ENCODE results near the gene HSD11B1. TPM values are rescaled to one million over a fixed set of nuclear protein-coding genes. Genes with fewer than 3 reads are reported as not detected.

The HSD11B1 gene
- total and polyA plus RNA-seq, 2 of the 4 experiments (the other 2 are of a cell fraction): 0.41 to 0.72 TPM

DNA sequence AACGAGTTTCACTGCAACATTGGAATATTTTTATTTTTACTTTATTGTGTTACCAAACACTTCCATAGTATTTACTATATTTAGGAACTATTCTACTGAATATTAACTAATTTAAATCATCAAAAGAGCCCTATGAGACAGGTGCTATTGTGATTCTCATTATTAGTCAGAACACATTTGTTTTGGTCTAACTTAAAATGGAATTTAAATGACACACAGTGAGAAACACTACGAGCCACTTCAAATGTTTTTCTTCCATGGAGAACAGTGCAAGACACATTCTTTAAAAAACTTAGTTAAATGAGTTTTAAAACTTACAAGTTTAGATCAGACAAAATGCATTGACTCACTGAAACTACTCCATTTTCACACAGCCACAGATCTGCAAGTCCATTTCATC is 44.6 kb downstream of the HSD11B1 start:
- Histone ChIP-seq H4K91ac (ENCODE audit: insufficient read depth, low read depth, low read length) (no peak overlapping the region), H2BK20ac (ENCODE audit: low read depth, low read length) (no peak overlapping the region), H2AK9ac (replicated peaks; ENCODE audit: low read depth, low read length, poor library complexity) (no peak overlapping the region), H3K14ac (replicated peaks; ENCODE audit: low read depth, low read length) (no peak overlapping the region), H3K9ac (ENCODE audit: low read depth, low read length) (no peak overlapping the region), H3K4ac (ENCODE audit: low read depth, low read length) (no peak overlapping the region), H2BK15ac (ENCODE audit: low read depth, low read length) (no peak overlapping the region), H3K79me1 (ENCODE audit: low read depth in 1 of 2, low read length in 2 of 2) (no peaks in the 10 kb centered on the region), H3K18ac (ENCODE audit: low read depth, low read length) (no peak overlapping the region), H4K8ac (ENCODE audit: low read depth in 2 of 2, low read length in 2 of 2) (no peak overlapping the region), H3K27ac (ENCODE audit: insufficient read depth, low read length) (no peak overlapping the region), H3K4me3 (ENCODE audit: insufficient read depth, low read depth, low read length) (no peak overlapping the region), H2BK120ac (ENCODE audit: low read depth, low read length) (no peak overlapping the region), H4K5ac (ENCODE audit: low read depth, low read length) (no peak overlapping the region), H4K20me1 (ENCODE audit: insufficient read depth, low read length) (no peaks in the 10 kb centered on the region), H2AFZ (replicated peaks; ENCODE audit: low read length, poor library complexity) (no peak overlapping the region), H3K27me3 (ENCODE audit: control insufficient read depth, insufficient read depth, low read length) (0 out of 2 replicates have a peak, but pooled peaks cover 1% of the 10 kb centered on the region), H3K36me3 (ENCODE audit: control insufficient read depth, insufficient read depth, low read length) (no peaks in the 10 kb centered on the region), H3K23ac (ENCODE audit: low read depth, low read length) (no peak overlapping the region), H3K4me2 (ENCODE audit: low read depth, low read length) (no peak overlapping the region), H2AK5ac (ENCODE audit: low read depth, low read length) (no peak overlapping the region), H3K9me1 (ENCODE audit: insufficient read depth, low read length) (0 out of 2 replicates have a peak, but pooled peaks cover 3% of the 10 kb centered on the region), H2BK5ac (ENCODE audit: low read depth, low read length, poor library complexity, severe bottlenecking) (no peak overlapping the region), H3K4me1 (ENCODE audit: control insufficient read depth, insufficient read depth, low read length) (no peaks in the 10 kb centered on the region), H3K56ac (ENCODE audit: extremely low read depth, insufficient read depth, low read length) (no peak overlapping the region), H3K9me3 (ENCODE audit: control insufficient read depth, insufficient read depth, low read length) (no peaks in the 10 kb centered on the region)
- intact Hi-C loops (cut with micrococcal nuclease) (loop anchor here (5.0 kb wide), 1 partner anchor 102 kb away; no protein-coding TSS in a partner anchor), in situ Hi-C loops (cut with MboI; ENCODE audit: low sequenced_read_pairs) (no loop called here), dilution Hi-C loops (cut with HindIII; ENCODE audit: low sequenced_read_pairs, unreplicated experiment) (no loop called here)
- DNase-seq (no peak), ATAC-seq (ENCODE audit: low read depth) (no peak)
- POLR2A ChIA-PET (ENCODE audit: unreplicated experiment): no interaction called here
- CTCF ChIA-PET: interaction anchor here (1.4 kb wide), 1 partner anchor 12 kb away, joined by 10 read pairs; no protein-coding TSS in a partner anchor
- no CpG with 5 or more reads among the region's 2 CpGs for WGBS, 2 experiments (ENCODE audit: extremely low coverage in 2 of 2, insufficient read length in 1 of 2)
- no TSS peak for BruUV-seq (replicated peaks)
- TF ChIP-seq SMC3 (IDR thresholded peaks at IDR 0.05; ENCODE audit: low read depth, low read length) (no peak), FOS (IDR thresholded peaks at IDR 0.05; ENCODE audit: low read depth, low read length) (no peak), CHD1 (IDR thresholded peaks at IDR 0.05; ENCODE audit: low read depth, low read length) (no peak), MXI1 (IDR thresholded peaks at IDR 0.05; ENCODE audit: borderline replicate concordance, low read depth, low read length) (no peak), POLR2A (IDR thresholded peaks at IDR 0.05; ENCODE audit: low read depth, low read length) (no peak), BHLHE40 (IDR thresholded peaks at IDR 0.05; ENCODE audit: low read depth, low read length) (no peak), RFX5 (IDR thresholded peaks at IDR 0.05; ENCODE audit: low read depth, low read length) (no peak), CEBPB (IDR thresholded peaks at IDR 0.05; ENCODE audit: low read depth, low read length) (no peak), RCOR1 (IDR thresholded peaks at IDR 0.05; ENCODE audit: insufficient replicate concordance, low read length) (no peak), MAZ (IDR thresholded peaks at IDR 0.05; ENCODE audit: borderline replicate concordance, low read depth, low read length) (no peak), USF2 (IDR thresholded peaks at IDR 0.05; ENCODE audit: low read depth, low read length) (no peak), NFE2L2 (IDR thresholded peaks at IDR 0.05; ENCODE audit: low read depth, low read length) (no peak), MAFK (IDR thresholded peaks at IDR 0.05; ENCODE audit: low read depth, low read length) (no peak)
- TF ChIP-seq, protein P1, sequence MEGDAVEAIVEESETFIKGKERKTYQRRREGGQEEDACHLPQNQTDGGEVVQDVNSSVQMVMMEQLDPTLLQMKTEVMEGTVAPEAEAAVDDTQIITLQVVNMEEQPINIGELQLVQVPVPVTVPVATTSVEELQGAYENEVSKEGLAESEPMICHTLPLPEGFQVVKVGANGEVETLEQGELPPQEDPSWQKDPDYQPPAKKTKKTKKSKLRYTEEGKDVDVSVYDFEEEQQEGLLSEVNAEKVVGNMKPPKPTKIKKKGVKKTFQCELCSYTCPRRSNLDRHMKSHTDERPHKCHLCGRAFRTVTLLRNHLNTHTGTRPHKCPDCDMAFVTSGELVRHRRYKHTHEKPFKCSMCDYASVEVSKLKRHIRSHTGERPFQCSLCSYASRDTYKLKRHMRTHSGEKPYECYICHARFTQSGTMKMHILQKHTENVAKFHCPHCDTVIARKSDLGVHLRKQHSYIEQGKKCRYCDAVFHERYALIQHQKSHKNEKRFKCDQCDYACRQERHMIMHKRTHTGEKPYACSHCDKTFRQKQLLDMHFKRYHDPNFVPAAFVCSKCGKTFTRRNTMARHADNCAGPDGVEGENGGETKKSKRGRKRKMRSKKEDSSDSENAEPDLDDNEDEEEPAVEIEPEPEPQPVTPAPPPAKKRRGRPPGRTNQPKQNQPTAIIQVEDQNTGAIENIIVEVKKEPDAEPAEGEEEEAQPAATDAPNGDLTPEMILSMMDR (conservative IDR thresholded peaks at IDR 0.05; ENCODE audit: low read depth, low read length): no peak
- TF ChIP-seq, protein P2, sequence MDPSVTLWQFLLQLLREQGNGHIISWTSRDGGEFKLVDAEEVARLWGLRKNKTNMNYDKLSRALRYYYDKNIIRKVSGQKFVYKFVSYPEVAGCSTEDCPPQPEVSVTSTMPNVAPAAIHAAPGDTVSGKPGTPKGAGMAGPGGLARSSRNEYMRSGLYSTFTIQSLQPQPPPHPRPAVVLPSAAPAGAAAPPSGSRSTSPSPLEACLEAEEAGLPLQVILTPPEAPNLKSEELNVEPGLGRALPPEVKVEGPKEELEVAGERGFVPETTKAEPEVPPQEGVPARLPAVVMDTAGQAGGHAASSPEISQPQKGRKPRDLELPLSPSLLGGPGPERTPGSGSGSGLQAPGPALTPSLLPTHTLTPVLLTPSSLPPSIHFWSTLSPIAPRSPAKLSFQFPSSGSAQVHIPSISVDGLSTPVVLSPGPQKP (IDR thresholded peaks at IDR 0.05; ENCODE audit: borderline replicate concordance, low read depth, low read length): no peak

Data from IMR-90 (cell line).